KOPT-K1 (cell line): Measurements from ENCODE around the gene NFKBIE.

ENCODE experiments used
- H3K27ac ChIP-seq: fragments of 200-600 bp; sonication (generic); 2 replicates; pipeline ENCODE4 v1.5.1; 2016; ENCODE audit warnings: antibody characterized with exemption, mild to moderate bottlenecking, low read depth, low read length; ENCODE audit not compliant: poor library complexity, severe bottlenecking
- H3K36me3 ChIP-seq: fragments of 200-600 bp; sonication (generic); 2 replicates; pipeline ENCODE4 v1.5.1; 2017; ENCODE audit warnings: antibody characterized with exemption, mild to moderate bottlenecking, low read length, moderate library complexity; ENCODE audit not compliant: insufficient read depth
- H3K9me3 ChIP-seq: fragments of 200-600 bp; sonication (generic); 2 replicates; pipeline ENCODE4 v1.5.1; 2017; ENCODE audit warnings: antibody characterized with exemption, low read length, mild to moderate bottlenecking; ENCODE audit not compliant: insufficient read depth, poor library complexity, severe bottlenecking

The NFKBIE gene

GRCh38 chr6:44260011-44260410 is 5.3 kb downstream of the NFKBIE start:
- Histone ChIP-seq H3K36me3 (peaks cover 48% of the 10 kb centered on the region), H3K27ac (no peak overlapping the region), H3K9me3 (no peaks in the 10 kb centered on the region)

GRCh38 chr6:44258921-44259320 is 6.4 kb downstream of the NFKBIE start:
- Histone ChIP-seq H3K36me3 (peaks cover 59% of the 10 kb centered on the region), H3K27ac (no peak overlapping the region), H3K9me3 (no peaks in the 10 kb centered on the region)

- Histone ChIP-seq H3K27ac (no peak overlapping the region), H3K9me3 (no peaks in the 10 kb centered on the region), H3K36me3 (peaks cover 64% of the 10 kb centered on the region)
Observed at GRCh38 chr6:44258325-44258863, 7.0 kb downstream of the NFKBIE start.

GRCh38 chr6:44257753-44258324 is 7.5 kb downstream of the NFKBIE start:
- peaks cover 67% of the 10 kb centered on the region for H3K36me3 ChIP-seq
- H3K27ac ChIP-seq, result peak overlapping the region; percentile 75

GRCh38 chr6:44257025-44257752 is 8.2 kb downstream of the NFKBIE start, which contains the start of gene SLC35B2:
Gene SLC35B2 (minus strand): TSS chr6:44257528. CDS start chr6:44257410, 118 bp downstream.
- H3K36me3 ChIP-seq, result peaks cover 69% of the 10 kb centered on the region
- no peaks in the 10 kb centered on the region for H3K9me3 ChIP-seq
- peak within 1 kb of the TSS; percentile 75 for H3K27ac ChIP-seq

More at GRCh38 chr6:44257753-44258324, 7.5 kb downstream of the NFKBIE start:
- no peaks in the 10 kb centered on the region for H3K9me3 ChIP-seq

- H3K27ac ChIP-seq, result peak overlapping the region; percentile 75
- no peaks in the 10 kb centered on the region for H3K9me3 ChIP-seq
- peaks cover 70% of the 10 kb centered on the region for H3K36me3 ChIP-seq
Observed at GRCh38 chr6:44256775-44257024, 8.7 kb downstream of the NFKBIE start.

- Histone ChIP-seq H3K9me3 (no peaks in the 10 kb centered on the region), H3K36me3 (peaks cover 71% of the 10 kb centered on the region), H3K27ac (peak overlapping the region; percentile 75)
Observed at GRCh38 chr6:44255871-44256774, 9.2 kb downstream of the NFKBIE start.

- Histone ChIP-seq H3K27ac (peak overlapping the region; percentile 75), H3K9me3 (no peaks in the 10 kb centered on the region), H3K36me3 (peaks cover 72% of the 10 kb centered on the region)
Observed at GRCh38 chr6:44255105-44255808, 10.1 kb downstream of the NFKBIE start.

GRCh38 chr6:44254191-44255104 is 10.9 kb downstream of the NFKBIE start:
- Histone ChIP-seq H3K9me3 (no peaks in the 10 kb centered on the region), H3K27ac (no peak overlapping the region), H3K36me3 (peaks cover 72% of the 10 kb centered on the region)

GRCh38 chr6:44253307-44254101 is 11.8 kb downstream of the NFKBIE start:
- Histone ChIP-seq H3K27ac (no peak overlapping the region), H3K9me3 (no peaks in the 10 kb centered on the region), H3K36me3 (peaks cover 74% of the 10 kb centered on the region)

GRCh38 chr6:44251576-44252524 is 13.5 kb downstream of the NFKBIE start:
- Histone ChIP-seq H3K36me3 (peaks cover 85% of the 10 kb centered on the region), H3K27ac (no peak overlapping the region), H3K9me3 (no peaks in the 10 kb centered on the region)

GRCh38 chr6:44250718-44251123 is 14.6 kb downstream of the NFKBIE start:
- H3K36me3 ChIP-seq, result peaks cover 84% of the 10 kb centered on the region
- no peaks in the 10 kb centered on the region for H3K9me3 ChIP-seq
- H3K27ac ChIP-seq, result no peak overlapping the region
